Stimulated activated CD4-positive, alpha-beta T cell treated with anti-CD3 and anti-CD28 coated beads, Interleukin-12 subunit alpha, Interleukin-12 subunit beta, amount 100 ng/mL, for 24 hours (primary cell): ENCODE data around the gene NKX6-2.

Experiments
- DNase-seq, 2 experiments: peaks; one replicate each; pipeline ENCODE4 v3.0.0-alpha.2; 2020; ENCODE audit warnings: low read depth in 2 of 2

Gene NKX6-2

DNA sequence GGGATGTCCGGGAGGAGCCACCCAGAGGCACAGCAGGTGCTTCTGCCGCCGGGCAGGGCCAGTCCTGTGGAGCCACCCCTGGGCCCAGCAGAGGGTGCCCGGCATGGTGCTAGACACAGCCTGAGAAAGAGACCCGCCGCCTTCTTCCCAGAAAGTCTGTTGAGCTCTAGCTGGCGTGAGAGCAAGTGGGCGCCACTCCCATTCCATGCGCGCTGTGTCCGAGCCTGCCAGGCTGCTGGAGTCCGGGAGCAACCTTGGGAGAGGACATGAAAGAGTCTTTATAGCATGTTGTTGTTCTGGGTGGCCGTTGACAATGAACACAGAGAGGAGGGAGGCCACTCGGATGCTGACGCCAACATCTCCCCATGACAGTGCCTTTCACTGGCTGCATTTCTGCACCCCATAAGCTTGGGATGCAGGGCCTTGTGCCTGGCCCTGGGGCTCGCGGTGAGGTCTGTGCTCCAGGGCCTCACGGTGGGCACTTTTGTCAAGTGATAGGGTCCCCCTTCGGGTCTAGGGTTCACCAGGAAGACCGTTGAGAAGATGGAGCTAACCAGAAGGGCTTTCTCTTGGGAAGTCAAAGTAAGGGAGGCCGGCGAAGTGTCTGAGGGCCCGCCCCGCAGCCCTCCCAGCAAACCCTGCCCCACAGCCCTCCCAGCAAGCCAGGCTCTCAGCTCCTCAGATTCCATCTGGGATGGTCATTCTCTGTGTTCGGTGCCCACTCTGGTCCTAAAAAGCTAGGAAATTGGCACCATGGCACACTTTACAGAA lies 47.3 kb downstream of the NKX6-2 start:
- DNase-seq, result no peak

- no peak for DNase-seq
Measured at GRCh38 chr10:132737390-132738048, 48.4 kb downstream of the NKX6-2 start.

DNA sequence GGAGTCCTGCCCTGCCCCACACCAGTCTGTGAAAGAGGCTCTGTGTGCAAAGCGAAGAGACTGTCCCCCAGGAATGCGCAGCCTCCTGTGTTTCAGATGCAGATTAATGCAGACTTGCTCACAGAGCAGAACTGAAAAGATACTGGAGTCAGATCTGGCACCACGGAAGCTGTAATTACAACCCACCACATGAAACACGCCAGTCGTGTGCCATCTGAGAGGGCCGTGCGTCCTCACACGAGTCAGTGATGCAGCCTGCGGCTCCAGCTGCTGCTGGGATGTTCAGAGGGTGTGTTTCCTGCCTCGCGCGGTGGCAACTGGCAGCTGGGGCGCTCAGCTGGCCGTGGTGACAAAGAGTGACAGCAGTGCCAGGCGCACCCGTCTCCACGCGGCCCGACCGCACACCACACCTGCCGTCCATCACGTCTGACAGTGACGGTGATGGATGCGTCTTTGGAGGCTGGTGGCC lies 50.0 kb downstream of the NKX6-2 start:
- no peak for DNase-seq

DNA sequence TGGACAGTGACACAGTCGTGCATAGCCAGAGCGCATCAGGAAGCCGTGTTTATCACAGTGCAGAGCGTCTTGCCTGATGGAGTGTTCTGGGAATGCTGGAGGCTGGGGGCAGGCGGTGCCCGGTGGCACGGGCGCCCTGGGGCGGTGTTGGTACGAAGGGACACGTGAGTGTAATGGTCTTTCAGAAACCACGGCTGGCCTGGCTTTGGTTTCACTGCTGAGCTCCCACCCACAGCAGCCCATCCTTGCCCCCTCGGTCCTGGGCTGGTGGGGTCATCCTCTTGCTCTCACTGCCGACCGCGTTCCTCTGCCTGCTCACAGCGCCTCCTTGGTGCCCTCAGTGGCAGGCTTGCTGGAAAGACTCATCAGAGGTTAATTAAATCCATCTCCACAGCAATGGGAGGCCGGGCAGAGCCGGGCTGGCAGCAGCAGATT lies 50.6 kb downstream of the NKX6-2 start:
- DNase-seq, result no peak

GRCh38 chr10:132733926-132734325 lies 52.0 kb downstream of the NKX6-2 start:
- DNase-seq, result no peak
